Central memory CD4-positive, alpha-beta T cell (primary cell): ENCODE data around the gene DENND4B.
"Not testable (repeated sequence)": the region's sequence is repeated elsewhere in the genome, so short reads cannot be mapped to it uniquely, and the experiment has no call there.

Experiments
- DNase-seq: peaks from one replicate; pipeline ENCODE4 v3.0.0; 2022

Gene DENND4B

GRCh38 chr1:153922076-153922971, 24.2 kb downstream of the DENND4B start:
- no peak for DNase-seq

GRCh38 chr1:153921803-153922075, 24.8 kb downstream of the DENND4B start:
- DNase-seq, result peak; percentile 3

- no peak for DNase-seq
Measured at GRCh38 chr1:153921080-153921802, 25.3 kb downstream of the DENND4B start.

GRCh38 chr1:153919876-153920852, 26.4 kb downstream of the DENND4B start:
- peak; percentile 29 for DNase-seq

GRCh38 chr1:153916297-153916696, 30.2 kb downstream of the DENND4B start:
- DNase-seq, result no peak

GRCh38 chr1:153912349-153912748, 34.2 kb downstream of the DENND4B start:
- no peak for DNase-seq

GRCh38 chr1:153910560-153910959, 36.0 kb downstream of the DENND4B start:
- not testable (repeated sequence) for DNase-seq

- no peak for DNase-seq
Measured at GRCh38 chr1:153908071-153908470, 38.4 kb downstream of the DENND4B start.

- no peak for DNase-seq
Measured at GRCh38 chr1:153907134-153907533, 39.4 kb downstream of the DENND4B start.

- DNase-seq, result no peak
Measured at GRCh38 chr1:153906396-153906795, 40.1 kb downstream of the DENND4B start.

- not testable (repeated sequence) for DNase-seq
Measured at GRCh38 chr1:153905908-153906307, 40.6 kb downstream of the DENND4B start.

GRCh38 chr1:153903841-153904455, 42.6 kb downstream of the DENND4B start:
- DNase-seq, result no peak

- no peak for DNase-seq
Measured at GRCh38 chr1:153899509-153899908, 47.0 kb downstream of the DENND4B start.

GRCh38 chr1:153895866-153896265, 50.7 kb downstream of the DENND4B start:
- not testable (repeated sequence) for DNase-seq

GRCh38 chr1:153891042-153891441, 55.5 kb downstream of the DENND4B start:
- DNase-seq, result not testable (repeated sequence)

GRCh38 chr1:153888533-153888932, 58.0 kb downstream of the DENND4B start:
- DNase-seq, result no peak

GRCh38 chr1:153886127-153886526, 60.4 kb downstream of the DENND4B start:
- DNase-seq, result no peak

GRCh38 chr1:153883223-153883622, 63.3 kb downstream of the DENND4B start:
- no peak for DNase-seq

GRCh38 chr1:153882296-153882912, 64.1 kb downstream of the DENND4B start:
- no peak for DNase-seq

GRCh38 chr1:153881751-153882150, 64.8 kb downstream of the DENND4B start:
- DNase-seq, result no peak

- no peak for DNase-seq
Measured at GRCh38 chr1:153880962-153881361, 65.6 kb downstream of the DENND4B start.

GRCh38 chr1:153880024-153880423, 66.5 kb downstream of the DENND4B start:
- DNase-seq, result no peak
